OCI-LY7 (cell line): ENCODE measurements around the gene COQ9.

ENCODE experiments used
- CTCF ChIP-seq: fragments of 200-600 bp; sonication (generic); conservative IDR thresholded peaks from 2 replicates; pipeline ENCODE4 v1.5.1; 2014; ENCODE audit warnings: mild to moderate bottlenecking, antibody characterized with exemption, low read length, moderate library complexity, mixed read lengths
- EZH2phosphoT487 ChIP-seq: fragments of 200-600 bp; sonication (generic); IDR thresholded peaks from 2 replicates; pipeline ENCODE4 v1.6.1; 2018; ENCODE audit warnings: low read depth, borderline replicate concordance, mild to moderate bottlenecking, mixed run types, antibody characterized with exemption, low read length, moderate library complexity, mixed read lengths

DNA sequence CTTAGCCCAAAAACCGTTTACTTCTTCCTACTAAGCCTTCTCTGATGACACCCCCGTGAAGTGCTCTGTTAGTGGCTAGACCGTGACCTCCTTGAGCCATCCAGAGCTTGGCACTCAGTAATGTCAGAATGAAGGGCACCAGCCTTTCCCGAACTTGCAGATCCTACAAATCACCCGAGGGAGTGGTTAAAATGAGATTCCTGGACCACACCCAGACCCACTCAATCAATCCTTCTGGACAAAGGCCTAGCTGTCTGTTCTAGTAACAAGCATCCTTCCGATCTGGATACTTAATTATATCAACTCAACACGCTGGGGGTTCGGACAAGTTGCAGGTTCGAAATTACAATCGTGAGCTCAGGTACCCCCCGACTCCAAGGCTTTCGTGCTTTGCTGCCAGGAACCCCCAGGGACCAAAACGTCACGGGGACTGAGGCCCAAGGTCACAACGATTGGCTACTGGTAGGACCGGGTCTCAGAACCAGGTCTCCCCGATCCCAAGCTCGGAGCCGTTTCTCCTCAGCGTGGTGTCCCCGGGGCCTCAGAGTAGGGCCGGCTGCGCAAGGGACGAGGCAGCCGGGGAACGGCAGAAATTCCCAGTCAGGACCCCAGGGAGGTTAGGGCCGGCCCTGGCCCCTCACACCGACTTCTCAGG lies 621 bp upstream of the COQ9 start:
- TF ChIP-seq EZH2phosphoT487 (no peak), CTCF (no peak)
